B cell (primary cell): Measurements from ENCODE around the gene ZBBX. TPM values are rescaled to one million over a fixed set of nuclear protein-coding genes. Genes with fewer than 3 reads are reported as not detected.

Experiments
- ATAC-seq: fragments of 200-7000 bp; cut with Tn5 transposase; one replicate; pipeline ENCODE4 v1.10.0; 2021; ENCODE audit warnings: low read depth, mild to moderate bottlenecking, moderate number of reproducible peaks, moderate library complexity
- CTCF ChIA-PET: fragments of 350-600 bp; sonication (Branson Sonifier 250); formaldehyde crosslinking; loops from one replicate; lab custom pipeline; 2021; ENCODE audit warnings: antibody characterized with exemption, inconsistent platforms; lab: Charles Lee
- POLR2A ChIA-PET: fragments of 350-600 bp; sonication (Branson Sonifier 250); formaldehyde crosslinking; loops from one replicate; lab custom pipeline; 2021; ENCODE audit warnings: antibody characterized with exemption; lab: Charles Lee
- DNase-seq: peaks from one replicate; pipeline ENCODE4 v3.0.0; 2013
- H2AFZ ChIP-seq: 2 replicates; pipeline ENCODE4 v1.6.1; 2012; ENCODE audit warnings: mild to moderate bottlenecking, low read depth, low read length; ENCODE audit not compliant: insufficient read depth, poor library complexity, severe bottlenecking
- H3K27ac ChIP-seq, 2 donors: 1 replicate in 1 of 2; 2 replicates in 1 of 2; pipeline ENCODE4 v1.5.1; 2012 to 2013; ENCODE audit warnings: low read length in 2 of 2, mild to moderate bottlenecking in 2 of 2, moderate library complexity in 1 of 2
- H3K27me3 ChIP-seq, 4 experiments: fragments of 200-600 bp in 1 of 4; sonication (generic) in 1 of 4; replicated peaks in 1 of 4; 1 replicate in 2 of 4; 2 replicates in 2 of 4; pipeline versions ENCODE4 v1.6.1 to v1.7.0; 2013 to 2016; ENCODE audit warnings: low read length in 3 of 4, mild to moderate bottlenecking in 2 of 4, mixed read lengths in 1 of 4, moderate library complexity in 1 of 4; ENCODE audit not compliant: insufficient read depth in 4 of 4, control insufficient read depth in 3 of 4; ENCODE audit errors: control extremely low read depth in 1 of 4
- H3K36me3 ChIP-seq, 2 experiments: replicated peaks in 1 of 2; 1 replicate in 1 of 2; 2 replicates in 1 of 2; pipeline versions ENCODE4 v1.6.1 to v1.7.1; 2013; ENCODE audit warnings: low read length in 1 of 2; ENCODE audit not compliant: insufficient read depth in 2 of 2, control insufficient read depth in 1 of 2; ENCODE audit errors: control extremely low read depth in 1 of 2, extremely low read depth in 1 of 2
- H3K4me1 ChIP-seq, 2 donors: fragments of 200-600 bp in 1 of 2; sonication (generic) in 1 of 2; 1 replicate in 1 of 2; 2 replicates in 1 of 2; pipeline versions ENCODE4 v1.5.1 to v1.6.1; 2013 to 2017; ENCODE audit warnings: low read length in 2 of 2; ENCODE audit not compliant: control insufficient read depth in 2 of 2, insufficient read depth in 2 of 2
- H3K4me2 ChIP-seq: replicated peaks from 2 replicates; pipeline ENCODE3; 2012; ENCODE audit warnings: mild to moderate bottlenecking, low read depth, low read length; ENCODE audit not compliant: poor library complexity, severe bottlenecking
- H3K4me3 ChIP-seq, 5 experiments: fragments of 200-600 bp in 1 of 5; sonication (generic) in 1 of 5; 1 replicate in 3 of 5; 2 replicates in 2 of 5; pipeline versions ENCODE4 v1.5.1 to v1.7.0; 2011 to 2016; ENCODE audit warnings: low read length in 4 of 5, mild to moderate bottlenecking in 4 of 5, low read depth in 2 of 5, control low read depth in 1 of 5, moderate library complexity in 1 of 5; ENCODE audit not compliant: insufficient read depth in 1 of 5; ENCODE audit errors: control extremely low read depth in 1 of 5, extremely low read depth in 1 of 5
- H3K79me2 ChIP-seq: fragments of 200-600 bp; sonication (generic); one replicate; pipeline ENCODE4 v1.6.0; 2016; ENCODE audit warnings: low read length; ENCODE audit not compliant: control insufficient read depth, insufficient read depth
- H3K9ac ChIP-seq: fragments of 200-600 bp; sonication (generic); 2 replicates; pipeline ENCODE4 v1.6.1; 2017; ENCODE audit warnings: mild to moderate bottlenecking, low read length, moderate library complexity
- H3K9me3 ChIP-seq, 3 donors: one replicate each; pipeline versions ENCODE4 v1.6.1 to v1.7.1; 2013; ENCODE audit warnings: low read length in 2 of 3; ENCODE audit not compliant: control insufficient read depth in 2 of 3, insufficient read depth in 1 of 3; ENCODE audit errors: control extremely low read depth in 1 of 3
- H4K20me1 ChIP-seq: 2 replicates; pipeline ENCODE4 v1.6.0; 2012; ENCODE audit warnings: mild to moderate bottlenecking, low read length; ENCODE audit not compliant: insufficient read depth, control insufficient read depth, poor library complexity, severe bottlenecking
- H3K27ac Mint-ChIP-seq: one replicate; pipeline ENCODE4 v1.8.0; 2021; ENCODE audit warnings: mixed read lengths
- H3K27me3 Mint-ChIP-seq: one replicate; pipeline ENCODE4 v1.8.0; 2021; ENCODE audit warnings: mixed read lengths
- H3K4me1 Mint-ChIP-seq: one replicate; pipeline ENCODE4 v1.8.0; 2021; ENCODE audit warnings: mixed read lengths
- H3K4me3 Mint-ChIP-seq: one replicate; pipeline ENCODE4 v1.8.0; 2021; ENCODE audit warnings: mixed read lengths
- H3K9me3 Mint-ChIP-seq: one replicate; pipeline ENCODE4 v1.8.0; 2022; ENCODE audit warnings: mixed read lengths; ENCODE audit not compliant: insufficient read depth
- CTCF ChIP-seq: fragments of 200-600 bp; IDR thresholded peaks from one replicate; pipeline ENCODE4 v1.8.0; 2022; ENCODE audit warnings: antibody characterized with exemption, mild to moderate bottlenecking
- EZH2 ChIP-seq: IDR thresholded peaks from 2 replicates; pipeline ENCODE4 v1.6.1; 2012; ENCODE audit warnings: borderline replicate concordance, low read depth, mild to moderate bottlenecking, moderate library complexity, low read length; ENCODE audit not compliant: insufficient read depth, poor library complexity, severe bottlenecking
- WGBS: methylation state at CpG from one replicate; pipeline ENCODE4 v1.1.5; 2013; ENCODE audit warnings: missing lambda C conversion rate; ENCODE audit not compliant: insufficient coverage; 5-methylcytosine and 5-hydroxymethylcytosine counted together
- intact Hi-C: fragments of 100-400 bp; cut with micrococcal nuclease; formaldehyde crosslinking; loops from one replicate; pipeline ENCODE4 v1.10.0; 2022
- polyA plus RNA-seq: library from polyadenylated mRNA; depleted of rRNA; stranded (reverse); fragments of >200 nt; gene quantifications from 2 replicates; pipeline ENCODE4 v1.2.3, GENCODE V29; 2012
- total RNA-seq, 2 donors: library from RNA; stranded (reverse); fragments of 120-200 nt in 1 of 2; gene quantifications; 1 replicate in 1 of 2; 2 replicates in 1 of 2; pipeline versions ENCODE4 v1.2.3 to v1.2.4, GENCODE V29; 2013 to 2022

Gene ZBBX
- total and polyA plus RNA-seq, 2 donors (not counting 1 experiment from before 2014, with no cell fraction given): not detected

GRCh38 chr3:167330993-167331785 lies 48.9 kb downstream of the ZBBX start:
- Histone ChIP-seq H3K27me3 (no peaks in the 10 kb centered on the region), H3K4me1 (no peaks in the 10 kb centered on the region), H3K36me3 (no peaks in the 10 kb centered on the region), H2AFZ (no peak overlapping the region), H3K4me3 (no peak overlapping the region), H3K79me2 (no peaks in the 10 kb centered on the region), H3K9ac (no peak overlapping the region), H3K27ac (no peak overlapping the region), H3K9me3 (no peaks in the 10 kb centered on the region), H3K4me2 (no peak overlapping the region), H4K20me1 (no peaks in the 10 kb centered on the region)
- ATAC-seq: no peak
- no peak overlapping the region for H3K4me3 Mint-ChIP-seq
- intact Hi-C loops: no loop called here
- no peaks in the 10 kb centered on the region for H3K27me3 Mint-ChIP-seq
- WGBS: no CpG with 5 or more reads among the region's 5 CpGs
- no peak for DNase-seq
- H3K9me3 Mint-ChIP-seq: peaks cover 3% of the 10 kb centered on the region
- ChIA-PET POLR2A (interaction anchor here (0.6 kb wide), 1 partner anchor 15 kb away, joined by 3 read pairs; no protein-coding TSS in a partner anchor), CTCF (no interaction called here)
- no peak for TF ChIP-seq CTCF
- no peak for TF ChIP-seq EZH2
- H3K27ac Mint-ChIP-seq: no peak overlapping the region
- no peaks in the 10 kb centered on the region for H3K4me1 Mint-ChIP-seq

- Mint-ChIP-seq H3K27me3 (no peaks in the 10 kb centered on the region), H3K9me3 (no peaks in the 10 kb centered on the region), H3K4me1 (no peaks in the 10 kb centered on the region), H3K27ac (no peak overlapping the region), H3K4me3 (no peak overlapping the region)
- no peak for ATAC-seq
- intact Hi-C loops: no loop called here
- Histone ChIP-seq H3K4me3 (no peak overlapping the region), H3K4me1 (no peaks in the 10 kb centered on the region), H3K9me3 (no peaks in the 10 kb centered on the region), H3K79me2 (no peaks in the 10 kb centered on the region), H2AFZ (no peak overlapping the region), H3K27me3 (no peaks in the 10 kb centered on the region), H3K9ac (no peak overlapping the region), H3K36me3 (no peaks in the 10 kb centered on the region), H4K20me1 (no peaks in the 10 kb centered on the region), H3K4me2 (no peak overlapping the region), H3K27ac (no peak overlapping the region)
- DNase-seq: no peak
- CTCF ChIA-PET: no interaction called here
- WGBS: no CpG with 5 or more reads among the region's 2 CpGs
- POLR2A ChIA-PET: no interaction called here
- TF ChIP-seq EZH2 (no peak), CTCF (no peak)
Measured at GRCh38 chr3:167323572-167323971, 56.5 kb downstream of the ZBBX start.
